Measurements from ENCODE around the gene PPP1R15A.
"Not testable (repeated sequence)": the region's sequence is repeated elsewhere in the genome, so short reads cannot be mapped to it uniquely, and the experiment has no call there.

The PPP1R15A gene

GRCh38 chr19:48866692-48867091 is 5.5 kb upstream of the PPP1R15A start:
- TF ChIP-seq CTCF (IDR thresholded peaks at IDR 0.05; ENCODE audit: extremely low read depth, insufficient read depth, missing control alignments): no peak
- in situ Hi-C loops (cut with MboI; ENCODE audit: low pct_unique_long_range_greater_than_20kb, low sequenced_read_pairs, unreplicated experiment): loop anchor here (25.0 kb wide), 1 partner anchor 96 kb away; the partner anchor contains the start of genes BAX and FTL
- DNase-seq (ENCODE audit: low spot score): no peak

- in situ Hi-C loops (cut with MboI; ENCODE audit: low pct_unique_long_range_greater_than_20kb, low sequenced_read_pairs, unreplicated experiment): loop anchor here (25.0 kb wide), 1 partner anchor 95 kb away; the partner anchor contains the start of genes BAX and FTL
- DNase-seq (ENCODE audit: low spot score): no peak
- no peak for TF ChIP-seq CTCF (IDR thresholded peaks at IDR 0.05; ENCODE audit: extremely low read depth, insufficient read depth, missing control alignments)
Observed at GRCh38 chr19:48867123-48867745, 5.0 kb upstream of the PPP1R15A start.

- in situ Hi-C loops (cut with MboI; ENCODE audit: low pct_unique_long_range_greater_than_20kb, low sequenced_read_pairs, unreplicated experiment): loop anchor here (25.0 kb wide), 1 partner anchor 95 kb away; the partner anchor contains the start of genes BAX and FTL
- no peak for DNase-seq (ENCODE audit: low spot score)
- no peak for TF ChIP-seq CTCF (IDR thresholded peaks at IDR 0.05; ENCODE audit: extremely low read depth, insufficient read depth, missing control alignments)
Observed at GRCh38 chr19:48867746-48868113, 4.5 kb upstream of the PPP1R15A start.

GRCh38 chr19:48868114-48868886 is 3.9 kb upstream of the PPP1R15A start, which contains the start of gene PLEKHA4:
Gene PLEKHA4 (minus strand): TSS chr19:48868617. CDS start chr19:48867620, 997 bp downstream.
- no peak for DNase-seq (ENCODE audit: low spot score)
- in situ Hi-C loops (cut with MboI; ENCODE audit: low pct_unique_long_range_greater_than_20kb, low sequenced_read_pairs, unreplicated experiment): loop anchor here (25.0 kb wide), 1 partner anchor 94 kb away; the partner anchor contains the start of genes BAX and FTL

GRCh38 chr19:48870048-48870447 is 2.2 kb upstream of the PPP1R15A start:
- in situ Hi-C loops (cut with MboI; ENCODE audit: low pct_unique_long_range_greater_than_20kb, low sequenced_read_pairs, unreplicated experiment): loop anchor here (25.0 kb wide), 1 partner anchor 92 kb away; the partner anchor contains the start of genes BAX and FTL

More at GRCh38 chr19:48868114-48868886, 3.9 kb upstream of the PPP1R15A start, which contains the start of gene PLEKHA4:
- TF ChIP-seq CTCF (IDR thresholded peaks at IDR 0.05; ENCODE audit: extremely low read depth, insufficient read depth, missing control alignments): no peak

GRCh38 chr19:48871471-48872181 is 595 bp upstream of the PPP1R15A start:
- not testable (repeated sequence) for DNase-seq (ENCODE audit: low spot score)
- in situ Hi-C loops (cut with MboI; ENCODE audit: low pct_unique_long_range_greater_than_20kb, low sequenced_read_pairs, unreplicated experiment): loop anchor here (25.0 kb wide), 1 partner anchor 91 kb away; the partner anchor contains the start of genes BAX and FTL

More at GRCh38 chr19:48870048-48870447, 2.2 kb upstream of the PPP1R15A start:
- no peak for TF ChIP-seq CTCF (IDR thresholded peaks at IDR 0.05; ENCODE audit: extremely low read depth, insufficient read depth, missing control alignments)
- DNase-seq (ENCODE audit: low spot score): no peak
